Right renal cortex interstitium (tissue), 3 donors: ENCODE measurements around the gene RTN4RL1. TPM values are rescaled to one million over a fixed set of nuclear protein-coding genes. Genes with fewer than 3 reads are reported as not detected.

Experiments used
- DNase-seq, 3 donors: peaks; one replicate each; pipeline ENCODE4 v3.0.0-alpha.2; 2013; ENCODE audit warnings: low read depth in 3 of 3, low spot score in 2 of 3
- polyA plus RNA-seq, 3 donors: library from polyadenylated mRNA; unstranded; fragments of 120-200 nt; gene quantifications; one replicate each; pipeline ENCODE4 v1.2.1, GENCODE V29; 2013; ENCODE audit not compliant: insufficient read length in 3 of 3

Gene RTN4RL1
- polyA plus RNA-seq, 3 donors = 0.72 to 1.8 (median 1.3) TPM

GRCh38 chr17:1956134-1956533, 69.0 kb downstream of the RTN4RL1 start:
- no peak for DNase-seq

- no peak for DNase-seq
Observed at GRCh38 chr17:1953831-1954230, 71.3 kb downstream of the RTN4RL1 start.

GRCh38 chr17:1951920-1952319, 73.2 kb downstream of the RTN4RL1 start:
- no peak for DNase-seq

GRCh38 chr17:1949754-1950153, 75.4 kb downstream of the RTN4RL1 start:
- no peak for DNase-seq

GRCh38 chr17:1948517-1948825, 76.7 kb downstream of the RTN4RL1 start:
- no peak for DNase-seq

GRCh38 chr17:1947743-1948516, 77.2 kb downstream of the RTN4RL1 start:
- DNase-seq = no peak

- DNase-seq = no peak
Observed at GRCh38 chr17:1947229-1947742, 77.8 kb downstream of the RTN4RL1 start.

- no peak for DNase-seq
Observed at GRCh38 chr17:1946021-1946932, 78.9 kb downstream of the RTN4RL1 start.

- DNase-seq = no peak
Observed at GRCh38 chr17:1945621-1946020, 79.5 kb downstream of the RTN4RL1 start.

GRCh38 chr17:1943436-1943831, 81.7 kb downstream of the RTN4RL1 start:
- DNase-seq = no peak

GRCh38 chr17:1942666-1943435, 82.3 kb downstream of the RTN4RL1 start:
- DNase-seq = no peak

GRCh38 chr17:1942066-1942365, 83.1 kb downstream of the RTN4RL1 start:
- no peak for DNase-seq

- no peak for DNase-seq
Observed at GRCh38 chr17:1941272-1942065, 83.7 kb downstream of the RTN4RL1 start.

GRCh38 chr17:1940810-1941185, 84.3 kb downstream of the RTN4RL1 start:
- no peak for DNase-seq

- DNase-seq = peak; percentile 78 to 90 (median 78)
Observed at GRCh38 chr17:1939981-1940809, 84.9 kb downstream of the RTN4RL1 start.

GRCh38 chr17:1937461-1937860, 87.7 kb downstream of the RTN4RL1 start:
- no peak for DNase-seq

GRCh38 chr17:1936766-1937165, 88.4 kb downstream of the RTN4RL1 start:
- no peak for DNase-seq

- DNase-seq = no peak
Observed at GRCh38 chr17:1934901-1935300, 90.2 kb downstream of the RTN4RL1 start.

- DNase-seq = no peak
Observed at GRCh38 chr17:1933875-1934715, 91.0 kb downstream of the RTN4RL1 start.
